Anterior cingulate cortex (tissue), 58 donors: ENCODE measurements around the gene NCAM2.

Experiments
- DNase-seq, 58 donors: peaks; one replicate each; lab custom pipeline; 2025; lab: John Stamatoyannopoulos, UW

The NCAM2 gene

DNA sequence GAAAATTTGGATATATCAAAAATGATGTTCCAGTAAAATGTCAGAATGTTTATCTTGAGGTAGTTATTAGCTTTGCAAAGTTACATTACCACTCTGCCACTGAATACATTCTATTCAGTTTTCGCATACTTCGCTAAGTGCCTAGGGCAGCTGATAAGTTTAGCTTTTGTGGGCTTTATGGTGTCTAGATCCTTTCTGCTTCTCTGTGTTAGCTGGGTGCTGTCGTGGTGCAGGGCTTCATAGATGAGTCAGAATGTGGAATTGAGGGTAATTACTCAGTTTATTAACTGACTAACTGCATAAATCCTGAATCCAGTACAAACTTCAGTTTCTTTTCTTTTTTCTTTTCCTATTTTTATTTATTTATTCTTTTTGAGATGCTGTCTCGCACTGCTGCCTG, 21.5 kb downstream of the NCAM2 start:
- no peak for DNase-seq

DNA sequence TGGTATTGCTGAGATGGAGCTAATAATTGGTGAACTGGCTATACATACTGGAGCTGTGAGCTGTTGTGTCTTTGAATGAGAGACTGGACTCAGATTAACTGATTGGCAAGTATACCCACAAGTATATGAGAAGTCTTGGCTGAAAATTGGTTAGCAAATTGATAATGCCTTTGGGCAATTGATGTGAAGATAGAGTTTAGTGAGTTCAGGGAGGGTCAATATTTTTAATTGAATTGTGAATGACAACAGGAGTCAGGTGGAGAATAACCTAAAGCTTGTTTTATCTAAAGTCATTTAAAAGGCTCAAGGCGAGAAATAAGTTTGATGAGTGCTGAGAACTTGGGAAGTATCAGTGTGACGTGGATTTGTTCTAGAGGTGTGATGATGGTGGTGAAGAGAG, 27.5 kb downstream of the NCAM2 start:
- no peak for DNase-seq

DNA sequence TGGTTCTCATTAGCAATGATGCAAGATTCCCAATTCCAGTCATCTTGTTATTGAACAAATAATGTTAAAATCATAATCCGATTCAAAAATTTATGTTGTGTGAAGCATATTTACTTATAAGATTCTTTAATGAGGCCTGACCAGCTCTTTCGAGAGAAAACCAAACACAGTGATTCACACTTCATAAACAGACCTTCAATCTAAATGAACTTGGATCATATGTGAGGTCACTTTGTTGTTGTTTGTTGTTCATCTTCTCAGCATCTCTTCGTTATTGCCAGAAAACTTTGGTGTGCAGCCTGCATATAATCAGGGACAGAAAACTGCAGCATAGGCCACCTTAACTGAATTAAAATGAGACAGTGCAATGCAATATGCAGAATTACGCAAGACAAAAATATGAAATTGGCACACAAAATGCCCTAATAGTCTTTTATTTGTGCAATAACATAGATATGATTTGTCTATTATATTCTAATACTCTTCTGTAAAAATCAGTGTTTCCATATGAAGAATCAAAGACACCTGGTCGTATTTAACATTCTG, 30.1 kb downstream of the NCAM2 start:
- DNase-seq, result no peak

DNA sequence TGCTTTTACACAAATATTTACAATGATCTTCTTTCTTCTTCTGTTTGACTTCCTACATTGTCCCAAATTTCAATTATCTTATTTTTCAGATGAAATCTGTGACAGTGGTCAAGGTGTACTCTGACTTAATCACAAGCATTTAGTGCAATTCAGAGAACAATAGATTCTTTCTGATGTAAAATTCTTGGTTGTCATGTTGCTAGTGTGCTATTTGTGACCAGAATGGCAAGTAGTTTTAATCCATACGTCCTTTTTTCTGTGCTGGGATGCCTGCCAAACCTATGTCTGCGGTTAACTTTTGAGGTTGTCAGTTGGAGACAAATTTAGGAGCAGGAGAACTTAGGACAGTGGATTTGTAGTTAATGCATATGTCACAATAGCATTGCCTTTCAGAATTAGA, 31.0 kb downstream of the NCAM2 start:
- DNase-seq, result peak in 10 of 58 donors; percentile 0 to 66 (median 9)

DNA sequence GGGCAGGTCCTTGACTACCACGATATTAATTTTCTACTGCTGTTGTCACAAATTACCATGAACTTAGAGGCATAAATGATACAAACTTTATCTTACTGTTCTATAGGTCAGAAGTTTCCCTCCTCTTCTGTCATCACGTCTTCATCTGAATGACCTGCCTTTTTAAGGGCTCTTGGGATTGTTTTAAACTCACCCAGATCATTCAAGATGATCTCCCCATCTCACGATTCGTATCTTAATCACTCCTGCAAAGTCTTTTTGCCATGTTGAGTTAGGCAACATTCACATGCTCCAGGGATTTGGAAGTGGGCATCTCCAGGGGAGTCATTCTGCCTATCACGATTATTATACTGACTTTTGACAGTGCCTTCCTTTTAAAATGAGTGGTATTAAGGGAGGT, 32.1 kb downstream of the NCAM2 start:
- DNase-seq, result no peak

DNA sequence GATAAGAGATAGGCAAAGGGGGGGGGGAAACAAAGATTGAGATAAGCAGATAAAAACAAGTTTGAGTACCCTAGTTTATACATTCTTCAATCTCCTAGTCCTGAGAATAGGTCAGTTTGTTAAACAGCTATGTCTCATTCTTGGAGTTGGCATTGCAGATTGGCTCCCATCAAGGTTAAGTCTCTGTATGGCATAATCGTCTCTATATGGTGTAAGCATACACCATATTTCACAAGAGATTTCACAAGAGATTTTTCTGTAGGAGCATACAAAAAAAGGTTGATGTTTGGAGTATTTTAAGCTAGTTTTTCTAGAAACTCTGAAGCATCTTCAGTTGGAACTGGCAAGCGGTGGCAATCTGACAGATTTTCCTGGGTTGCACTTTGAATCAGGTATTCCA, 35.8 kb downstream of the NCAM2 start:
- DNase-seq, result no peak

DNA sequence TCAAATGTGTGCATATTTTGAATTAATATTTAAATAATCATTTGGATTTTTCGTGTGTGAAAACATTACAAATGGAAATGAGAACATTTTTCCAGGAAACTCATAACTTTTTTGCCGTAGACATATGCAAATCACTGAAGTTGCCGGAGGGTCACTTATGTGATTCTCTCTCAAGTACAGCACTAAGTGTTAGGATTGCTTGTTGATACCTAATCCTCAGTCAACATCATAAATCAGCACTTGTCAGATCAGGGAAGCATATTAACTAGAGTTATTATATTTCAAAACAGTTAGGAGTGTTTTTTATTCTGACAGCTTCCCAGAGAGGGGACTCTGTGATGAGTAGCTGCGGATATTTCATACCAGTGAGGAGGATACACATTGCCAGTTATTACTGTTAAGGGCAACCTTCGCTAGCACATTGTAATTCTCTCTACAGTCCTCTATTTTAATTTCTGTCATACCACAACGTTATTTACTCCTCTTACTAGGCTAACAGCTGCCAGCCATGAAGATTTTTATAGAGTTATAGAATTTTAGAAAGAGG, 41.5 kb downstream of the NCAM2 start:
- no peak for DNase-seq

DNA sequence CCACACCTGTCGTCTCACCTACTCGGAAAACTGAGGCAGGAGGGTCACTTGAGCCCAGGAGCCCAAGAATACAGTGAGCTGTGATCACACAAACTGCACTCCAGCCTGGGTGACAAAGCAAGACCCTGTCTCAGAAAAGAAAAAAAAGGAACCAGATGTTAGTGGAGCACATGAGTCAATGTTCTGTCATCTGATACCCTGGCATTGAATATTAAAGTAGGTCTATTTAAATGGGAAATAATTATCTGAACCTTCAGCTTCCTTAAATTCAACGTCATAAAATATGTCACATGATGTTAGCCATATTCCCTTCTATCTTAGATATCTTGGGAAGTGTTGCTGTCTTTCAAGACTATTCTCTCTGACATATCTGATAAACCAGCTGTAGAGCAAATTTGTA, 47.3 kb downstream of the NCAM2 start:
- no peak for DNase-seq

DNA sequence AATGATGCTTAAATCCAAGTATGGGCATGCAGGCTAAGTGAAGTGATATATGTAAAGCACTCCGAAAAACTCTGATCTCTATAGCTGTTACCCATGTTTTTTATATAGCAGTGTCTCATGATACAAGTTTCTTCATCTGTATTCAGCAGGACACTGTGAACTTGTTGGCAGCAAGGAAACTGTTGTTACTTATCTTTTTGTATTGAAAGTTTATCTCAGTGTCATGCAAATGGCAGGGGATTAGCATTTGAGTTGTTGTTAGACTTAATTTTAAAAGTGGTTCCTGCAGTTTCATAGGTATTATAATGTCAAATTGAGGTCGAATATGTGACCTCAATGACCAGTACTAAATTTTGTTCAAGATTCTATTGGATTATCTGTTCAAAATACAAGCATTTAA, 47.9 kb downstream of the NCAM2 start:
- no peak for DNase-seq

DNA sequence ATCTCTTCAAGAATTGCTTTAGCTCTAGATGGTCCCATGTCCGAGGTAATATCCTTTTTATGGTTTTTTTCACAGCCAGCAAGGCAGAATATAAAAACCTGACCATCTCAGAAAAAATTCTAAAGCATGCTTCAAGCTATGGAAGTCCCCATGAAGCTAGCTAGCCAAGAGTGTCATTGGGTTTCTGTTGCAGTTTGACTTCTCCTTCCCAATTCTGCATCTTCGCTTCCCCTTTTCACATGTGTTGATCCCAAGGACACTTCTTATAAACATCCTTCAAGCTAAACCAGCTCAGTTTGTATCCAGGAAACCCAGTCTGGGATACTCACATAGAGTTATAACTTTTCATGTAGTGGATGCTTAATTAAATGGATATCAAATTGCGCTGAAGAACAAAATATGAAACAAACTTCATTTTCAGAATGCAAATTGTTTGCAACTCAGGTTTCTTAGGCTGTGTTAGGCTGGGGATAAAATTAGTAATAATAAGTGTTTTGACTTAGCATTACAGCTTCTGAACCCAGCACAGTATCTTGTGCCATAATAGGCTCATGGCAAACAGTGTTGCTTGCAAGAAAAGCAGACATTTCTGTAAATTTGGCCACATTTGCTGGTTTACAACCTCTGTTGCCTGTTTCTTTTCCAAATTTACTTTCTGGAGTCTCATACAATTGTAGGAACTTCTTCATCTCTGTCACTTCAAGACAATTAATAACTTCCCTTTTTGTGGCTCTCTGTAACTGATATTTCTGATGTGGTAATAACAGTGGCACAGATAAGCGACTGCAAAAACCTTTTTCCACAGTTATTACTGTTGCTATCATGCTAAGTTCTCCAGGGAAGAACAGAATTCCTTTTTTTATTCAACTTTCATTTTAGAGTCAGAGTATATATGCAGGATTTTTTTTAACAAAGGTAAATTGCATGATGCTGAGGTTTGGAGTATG, 53.2 kb downstream of the NCAM2 start:
- DNase-seq, result no peak

DNA sequence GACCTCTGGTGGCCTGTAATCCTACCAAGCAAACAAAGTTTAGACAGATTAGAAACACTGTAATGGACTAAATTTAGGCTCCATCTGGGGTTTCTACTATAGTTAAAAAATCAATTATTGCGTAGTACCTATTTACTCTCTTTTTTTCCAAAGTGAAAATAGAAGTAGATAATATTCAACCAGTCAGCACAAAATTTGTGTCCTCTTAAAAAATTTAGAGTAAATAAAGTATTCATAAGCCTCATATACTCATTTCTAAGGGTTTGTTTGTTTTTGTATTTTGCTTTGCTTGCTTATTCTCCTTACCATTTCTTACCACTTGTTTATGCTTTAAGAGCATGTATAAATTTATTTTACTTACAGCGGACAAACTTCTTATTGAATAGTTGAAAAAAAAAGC, 54.5 kb downstream of the NCAM2 start:
- no peak for DNase-seq

DNA sequence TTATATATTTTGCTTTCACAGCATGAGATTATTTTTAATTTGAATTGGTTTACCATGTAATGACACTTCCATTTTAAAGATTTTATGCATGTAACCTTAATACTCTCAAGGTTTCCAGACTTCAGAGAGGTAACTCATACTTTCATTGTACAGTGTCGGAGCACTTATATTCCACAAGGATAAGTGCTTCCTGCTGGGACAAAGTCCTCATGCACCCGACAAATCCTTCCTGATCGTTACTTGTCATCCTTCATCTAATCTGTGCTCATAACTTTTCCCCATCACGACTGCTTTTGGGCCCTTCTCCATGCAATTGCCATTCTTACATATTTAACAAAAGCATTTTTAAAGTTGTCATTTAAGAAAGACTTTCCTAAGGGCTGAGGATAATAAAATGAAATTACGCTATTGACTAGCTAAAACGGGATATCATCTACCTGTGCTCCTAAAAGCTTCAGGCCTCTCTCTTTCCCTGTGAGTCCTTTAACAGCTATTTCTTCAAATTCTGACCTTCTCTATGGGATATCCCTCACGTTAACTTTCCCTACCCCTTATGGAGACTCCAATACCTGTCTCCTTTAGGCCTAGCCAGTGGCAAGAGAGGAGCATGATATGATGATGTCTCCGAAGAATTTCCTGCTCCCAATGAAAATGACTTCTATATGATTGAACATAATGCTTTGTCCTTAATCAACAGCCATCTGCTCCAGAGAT, 59.3 kb downstream of the NCAM2 start:
- no peak for DNase-seq

DNA sequence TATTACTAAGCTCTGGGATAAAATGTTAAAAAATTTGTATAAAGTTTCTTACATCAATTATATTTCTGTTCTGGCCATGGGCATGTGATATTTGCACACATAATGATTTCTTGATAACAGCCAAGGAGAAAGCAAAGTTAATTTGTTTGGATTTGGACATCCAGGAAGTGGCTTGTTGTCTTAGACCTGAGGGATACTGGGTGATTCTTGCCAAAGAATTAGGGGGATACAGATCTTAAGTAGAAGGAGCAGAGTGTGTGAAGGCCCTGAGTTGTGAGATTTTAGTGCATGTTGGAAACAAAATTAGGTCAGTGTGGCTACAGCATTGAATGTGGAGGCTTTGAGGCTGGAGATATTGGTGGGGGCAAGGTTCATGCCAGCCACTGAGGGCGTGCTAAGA, 65.6 kb downstream of the NCAM2 start:
- DNase-seq, result no peak

DNA sequence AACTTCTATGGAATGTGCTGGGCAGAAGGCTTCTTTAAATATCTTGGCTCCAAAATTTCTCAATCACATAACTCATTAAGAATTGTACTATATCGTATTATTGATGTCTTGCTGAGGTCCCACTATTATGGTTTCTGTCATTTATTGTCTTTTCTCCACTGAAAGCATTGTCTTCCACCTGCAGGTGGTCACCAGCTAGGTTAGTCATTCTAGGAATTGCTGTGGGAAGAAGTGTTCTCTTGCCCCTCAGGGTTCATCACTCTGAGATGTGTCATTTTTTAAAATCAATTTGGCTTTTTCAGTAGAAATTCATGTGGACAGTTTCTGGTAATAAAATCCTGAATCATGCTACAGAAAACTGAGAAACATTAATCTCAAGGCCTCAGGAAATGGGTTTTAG, 66.1 kb downstream of the NCAM2 start:
- no peak for DNase-seq

DNA sequence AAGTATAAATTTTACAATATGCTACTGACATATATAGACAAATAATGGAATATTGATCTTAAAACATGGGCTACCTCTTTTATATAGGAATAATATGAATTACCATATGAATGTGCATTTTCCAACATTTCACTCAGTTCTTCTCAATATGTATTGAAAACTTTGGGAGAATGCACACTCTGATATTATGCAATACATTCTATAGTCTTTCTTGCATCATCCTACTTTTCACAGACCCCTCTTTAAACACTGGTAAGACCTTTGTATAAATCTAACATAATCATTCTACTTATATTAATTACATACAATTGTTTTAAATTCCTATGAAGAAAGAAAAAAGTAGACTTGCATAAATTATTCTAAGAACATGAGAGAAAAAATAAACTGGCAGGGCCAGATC, 69.2 kb downstream of the NCAM2 start:
- DNase-seq, result no peak

DNA sequence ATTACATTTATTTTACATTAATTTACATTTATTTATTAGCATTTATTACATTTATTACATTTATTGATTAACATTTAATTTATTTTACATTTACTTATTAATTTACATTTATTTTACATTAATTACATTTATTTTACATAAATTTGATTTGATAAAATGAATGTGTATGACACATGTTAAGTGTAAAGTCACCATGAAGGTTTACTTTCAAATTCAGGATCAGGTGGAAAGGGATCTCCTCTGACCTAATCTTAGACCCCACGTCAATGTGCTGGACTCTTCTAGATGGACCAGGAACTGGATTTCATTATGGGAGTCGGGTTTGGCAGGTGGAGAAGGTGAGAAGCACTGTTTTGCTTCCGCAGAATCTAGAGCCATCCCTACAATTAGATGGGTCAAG, 76.1 kb downstream of the NCAM2 start:
- DNase-seq, result no peak

DNA sequence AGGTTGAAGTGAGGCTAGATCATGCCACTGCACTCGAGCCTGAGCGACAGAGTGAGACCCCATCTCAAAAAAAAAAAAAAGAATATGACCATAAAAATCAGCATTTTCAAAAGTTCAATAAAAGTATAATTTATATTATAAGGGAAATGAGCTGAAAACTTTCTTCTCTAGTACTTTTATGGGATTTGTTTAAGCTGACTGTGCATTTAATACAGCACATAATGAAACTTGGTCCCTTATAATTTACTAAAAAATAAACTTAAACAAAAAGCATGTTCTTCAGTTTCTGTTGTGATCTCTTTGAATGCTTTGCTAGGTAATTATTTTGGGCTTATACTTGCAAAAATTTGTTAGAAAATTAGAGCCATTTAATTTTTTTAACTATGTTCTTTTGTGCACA, 77.8 kb downstream of the NCAM2 start:
- DNase-seq, result no peak

DNA sequence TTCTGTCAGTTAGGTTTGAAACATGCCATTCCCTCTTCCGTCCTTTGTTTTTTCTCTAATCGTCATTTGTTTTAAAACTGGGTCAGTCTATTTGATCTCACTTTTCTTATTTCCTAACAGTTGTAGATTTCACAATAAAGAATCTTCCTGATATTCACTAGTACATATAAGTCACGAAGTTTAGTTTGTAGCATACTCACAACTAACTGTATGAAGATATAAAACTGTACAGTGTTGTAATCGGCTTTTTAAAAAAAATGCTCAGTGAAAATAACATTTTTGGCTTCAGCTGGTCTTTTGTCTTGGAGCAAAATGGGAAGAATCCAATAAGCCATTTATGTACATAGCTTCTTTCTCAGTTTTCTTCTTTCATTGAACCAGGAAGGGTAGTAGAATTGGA, 78.3 kb downstream of the NCAM2 start:
- DNase-seq, result no peak

DNA sequence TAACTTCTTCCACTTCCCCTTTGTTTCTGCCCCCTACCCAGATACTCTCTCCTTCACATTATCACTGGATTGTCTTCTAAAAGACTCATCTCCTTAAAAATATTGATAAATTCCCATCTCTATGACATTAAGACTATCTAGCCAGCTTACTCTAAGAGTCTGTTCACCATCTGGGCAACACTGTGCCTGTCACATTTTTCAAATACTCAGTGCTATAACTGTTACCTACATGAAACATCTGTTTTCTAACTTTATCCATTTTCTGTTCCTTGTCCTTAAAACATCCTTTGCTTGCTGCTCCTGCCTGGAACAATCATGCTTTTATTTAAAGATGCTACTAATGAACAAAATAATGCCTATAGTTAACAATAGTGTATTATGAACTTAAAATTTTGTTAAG, 81.4 kb downstream of the NCAM2 start:
- DNase-seq, result no peak

DNA sequence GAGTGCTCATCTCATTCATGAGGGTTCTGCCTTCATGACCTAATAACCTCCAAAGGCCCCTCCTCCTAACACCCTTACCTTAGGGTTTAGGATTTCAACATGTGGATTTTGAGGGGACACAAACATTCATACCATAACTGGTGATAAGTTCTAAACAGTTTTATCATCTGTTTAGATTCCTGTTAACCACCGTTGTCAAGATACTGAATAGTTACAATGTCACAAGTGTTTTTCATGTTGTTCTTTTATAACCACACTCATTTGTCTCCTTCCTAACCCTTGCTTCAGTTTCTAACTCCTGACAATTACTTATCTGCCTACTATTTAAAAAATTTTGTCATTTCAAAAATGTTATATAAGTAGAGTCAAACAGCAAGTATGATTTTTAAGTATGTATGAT, 86.0 kb downstream of the NCAM2 start:
- DNase-seq, result no peak

DNA sequence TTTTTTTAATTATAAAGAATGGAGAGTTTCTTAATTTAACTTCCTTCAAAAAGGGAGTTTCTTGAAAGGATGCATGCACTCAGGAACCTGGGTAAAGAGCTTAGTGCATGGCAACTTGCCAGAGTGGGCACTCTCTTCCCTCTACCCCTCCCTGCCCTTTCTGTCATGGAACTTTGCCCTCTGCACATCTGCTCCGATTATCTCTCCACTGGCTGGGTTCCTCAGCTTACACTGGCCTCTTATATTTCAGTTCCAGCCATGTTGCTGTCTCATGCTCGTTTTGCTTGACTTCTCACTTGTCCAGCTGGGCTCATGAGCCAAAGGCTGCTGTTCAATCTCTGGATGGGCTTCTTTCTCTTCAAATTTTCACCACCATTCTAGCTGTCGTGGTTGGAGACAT, 87.0 kb downstream of the NCAM2 start:
- peak in 15 of 58 donors; percentile 10 to 64 (median 27) for DNase-seq
